GM12891 (cell line): ENCODE measurements around the gene AUNIP.

Experiments
- PAX5 ChIP-seq: IDR thresholded peaks from 2 replicates; pipeline ENCODE4 v1.6.1; 2011; ENCODE audit warnings: low read length, moderate library complexity, mild to moderate bottlenecking; ENCODE audit not compliant: insufficient read depth, severe bottlenecking
- POLR2A ChIP-seq: IDR thresholded peaks from 2 replicates; pipeline ENCODE4 v1.6.1; 2011; ENCODE audit warnings: low read depth, low read length, control low read depth
- POLR2AphosphoS5 ChIP-seq: IDR thresholded peaks from 2 replicates; pipeline ENCODE4 v1.6.1; 2011; ENCODE audit warnings: low read depth, low read length, control low read depth
- POU2F2 ChIP-seq: IDR thresholded peaks from 2 replicates; pipeline ENCODE4 v1.6.1; 2011; ENCODE audit warnings: low read depth, mild to moderate bottlenecking, control low read depth, low read length, moderate library complexity
- SPI1 ChIP-seq: IDR thresholded peaks from 2 replicates; pipeline ENCODE4 v1.6.1; 2011; ENCODE audit warnings: low read depth, low read length, control low read depth
- TAF1 ChIP-seq: IDR thresholded peaks from 2 replicates; pipeline ENCODE4 v1.6.1; 2011; ENCODE audit warnings: low read depth, low read length, control low read depth

GRCh38 chr1:25876693-25877077 is 17.4 kb upstream of the AUNIP start:
- TF ChIP-seq POLR2A (no peak), SPI1 (no peak), TAF1 (no peak), POLR2AphosphoS5 (no peak), PAX5 (no peak), POU2F2 (no peak)
